ENCODE results near the gene TNRC6C. TPM values are rescaled to one million over a fixed set of nuclear protein-coding genes. Genes with fewer than 3 reads are reported as not detected.
A peak's percentile ranks its signal among the peaks of the same experiment; 100 is the strongest.

Gene TNRC6C
- total and polyA plus RNA-seq, 4 donors = 1.3 to 7.7 (median 2.9) TPM

- DNase-seq (ENCODE audit: low spot score) = no peak
- Histone ChIP-seq H3K9ac (ENCODE audit: low read depth in 1 of 2, low read length in 2 of 2) (no peak overlapping the region), H3K36me3 (ENCODE audit: control insufficient read depth in 4 of 4, insufficient read depth in 3 of 4, low read depth in 1 of 4, low read length in 3 of 4) (peaks cover 0 to 3% (median 0%) of the 10 kb centered on the region in 4 donors), H3K4me3 (ENCODE audit: low read depth in 1 of 3, low read length in 3 of 3) (peak overlapping the region; percentile 42 to 68 (median 48)), H3K4me1 (ENCODE audit: control insufficient read depth in 4 of 4, insufficient read depth in 4 of 4, low read length in 3 of 4) (peaks cover 3 to 37% (median 15%) of the 10 kb centered on the region in 4 donors), H3K9me3 (ENCODE audit: control insufficient read depth in 4 of 4, low read length in 3 of 4) (no peaks in the 10 kb centered on the region), H3K27me3 (ENCODE audit: control insufficient read depth in 4 of 4, insufficient read depth in 4 of 4, low read length in 3 of 4) (no peaks in the 10 kb centered on the region), H3K27ac (ENCODE audit: low read depth in 1 of 2, low read length in 2 of 2) (peak overlapping the region; percentile 80 to 81)
- TF ChIP-seq REST (IDR thresholded peaks at IDR 0.05) (no peak), TAF1 (conservative IDR thresholded peaks at IDR 0.05) (no peak), ZBTB33 (IDR thresholded peaks at IDR 0.05) (no peak), SP1 (IDR thresholded peaks at IDR 0.05) (no peak), RXRA (IDR thresholded peaks at IDR 0.05) (no peak), ATF3 (IDR thresholded peaks at IDR 0.05) (no peak), YY1 (IDR thresholded peaks at IDR 0.05) (no peak), HNF4G (IDR thresholded peaks at IDR 0.05) (no peak), NR2F2 (IDR thresholded peaks at IDR 0.05) (no peak), EGR1 (IDR thresholded peaks at IDR 0.05; ENCODE audit: low read depth in 2 of 2) (no peak), JUND (IDR thresholded peaks at IDR 0.05) (no peak), RAD21 (IDR thresholded peaks at IDR 0.05) (no peak), HNF4A (conservative IDR thresholded peaks at IDR 0.05) (no peak), FOXA1 (IDR thresholded peaks at IDR 0.05) (no peak), CTCF (IDR thresholded peaks at IDR 0.05; ENCODE audit: low read depth, low read length, missing input control) (no peak), MAX (IDR thresholded peaks at IDR 0.05) (no peak), GABPA (IDR thresholded peaks at IDR 0.05 in 1 of 2, conservative IDR thresholded peaks at IDR 0.05 in 1 of 2) (no peak)
- 5% methylated on average over 39 of the region's 39 CpGs for WGBS
Measured at GRCh38 chr17:78127888-78128550, 169.5 kb downstream of the TNRC6C start.
